KMS-11 (cell line): ENCODE data around the gene UBE2J1.

ENCODE experiments used
- H2AFZ ChIP-seq: fragments of 200-600 bp; sonication (generic); 2 replicates; pipeline ENCODE4 v1.6.1; 2016; ENCODE audit warnings: antibody characterized with exemption, mixed run types, low read depth
- H3K27ac ChIP-seq: fragments of 200-600 bp; sonication (generic); 2 replicates; pipeline ENCODE4 v1.6.1; 2016; ENCODE audit warnings: mild to moderate bottlenecking, mixed run types
- H3K27me3 ChIP-seq: fragments of 200-600 bp; sonication (generic); 2 replicates; pipeline ENCODE4 v1.6.1; 2017; ENCODE audit warnings: mild to moderate bottlenecking, low read depth, mixed run types, moderate library complexity; ENCODE audit not compliant: insufficient read depth
- H3K36me3 ChIP-seq: fragments of 200-600 bp; sonication (generic); 2 replicates; pipeline ENCODE4 v1.6.1; 2017; ENCODE audit warnings: mild to moderate bottlenecking, mixed run types; ENCODE audit not compliant: insufficient read depth
- H3K4me1 ChIP-seq: fragments of 200-600 bp; sonication (generic); 2 replicates; pipeline ENCODE4 v1.6.1; 2016; ENCODE audit warnings: mild to moderate bottlenecking, low read depth, mixed run types; ENCODE audit not compliant: poor library complexity, severe bottlenecking
- H3K4me2 ChIP-seq: fragments of 200-600 bp; sonication (generic); 2 replicates; pipeline ENCODE4 v1.7.0; 2016; ENCODE audit warnings: mild to moderate bottlenecking, mixed run types
- H3K4me3 ChIP-seq: fragments of 200-600 bp; sonication (generic); IDR thresholded peaks from 2 replicates; pipeline ENCODE4 v1.6.1; 2017; ENCODE audit warnings: low read depth, low read length, mixed read lengths; ENCODE audit not compliant: insufficient read depth
- H3K79me2 ChIP-seq: fragments of 200-600 bp; sonication (generic); 2 replicates; pipeline ENCODE4 v1.6.1; 2016; ENCODE audit warnings: low read depth, mixed run types; ENCODE audit not compliant: insufficient read depth
- H3K9ac ChIP-seq: fragments of 200-600 bp; sonication (generic); 2 replicates; pipeline ENCODE4 v1.6.1; 2016; ENCODE audit warnings: mild to moderate bottlenecking, mixed run types
- H4K20me1 ChIP-seq: fragments of 200-600 bp; sonication (generic); 2 replicates; pipeline ENCODE4 v1.6.1; 2016; ENCODE audit warnings: mild to moderate bottlenecking, mixed run types; ENCODE audit not compliant: insufficient read depth
- CTCF ChIP-seq: fragments of 200-600 bp; sonication (generic); conservative IDR thresholded peaks from 2 replicates; pipeline ENCODE4 v1.6.1; 2017; ENCODE audit warnings: low read depth, mild to moderate bottlenecking, antibody characterized with exemption, low read length, moderate library complexity, mixed read lengths

UBE2J1 gene

GRCh38 chr6:89371849-89372505 is 19.5 kb upstream of the UBE2J1 start:
- no peaks in the 10 kb centered on the region for H3K79me2 ChIP-seq
- peak overlapping the region; percentile 16; the same call in 1 of the 2 replicates for H3K9ac ChIP-seq
- no peak overlapping the region for H3K4me3 ChIP-seq
- H3K27ac ChIP-seq: peak overlapping the region; percentile 73
- H3K4me2 ChIP-seq: peak overlapping the region; percentile 39
- H3K4me1 ChIP-seq: peaks cover 95% of the 10 kb centered on the region
- H3K36me3 ChIP-seq: no peaks in the 10 kb centered on the region
- H2AFZ ChIP-seq: peak overlapping the region; percentile 15
- TF ChIP-seq CTCF: peak; percentile 89
- H4K20me1 ChIP-seq: no peaks in the 10 kb centered on the region
- no peaks in the 10 kb centered on the region for H3K27me3 ChIP-seq

- Histone ChIP-seq H3K36me3 (no peaks in the 10 kb centered on the region), H3K9ac (no peak overlapping the region), H4K20me1 (no peaks in the 10 kb centered on the region), H3K4me2 (peak overlapping the region; percentile 24), H3K4me1 (peaks cover 88% of the 10 kb centered on the region), H2AFZ (no peak overlapping the region), H3K79me2 (no peaks in the 10 kb centered on the region), H3K27ac (no peak overlapping the region; the same call in 1 of the 2 replicates), H3K4me3 (no peak overlapping the region), H3K27me3 (no peaks in the 10 kb centered on the region)
- TF ChIP-seq CTCF: no peak
Measured at GRCh38 chr6:89368999-89369398, 16.5 kb upstream of the UBE2J1 start.

GRCh38 chr6:89368107-89368506 is 15.6 kb upstream of the UBE2J1 start:
- Histone ChIP-seq H3K27ac (no peak overlapping the region; the same call in 1 of the 2 replicates), H4K20me1 (no peaks in the 10 kb centered on the region), H2AFZ (no peak overlapping the region), H3K79me2 (no peaks in the 10 kb centered on the region), H3K27me3 (no peaks in the 10 kb centered on the region), H3K4me3 (no peak overlapping the region), H3K4me2 (peak overlapping the region; percentile 43), H3K4me1 (peaks cover 83% of the 10 kb centered on the region), H3K9ac (no peak overlapping the region), H3K36me3 (no peaks in the 10 kb centered on the region)
- TF ChIP-seq CTCF: peak; percentile 86

GRCh38 chr6:89364586-89364985 is 12.1 kb upstream of the UBE2J1 start:
- Histone ChIP-seq H3K4me2 (no peak overlapping the region), H3K27ac (no peak overlapping the region), H3K27me3 (no peaks in the 10 kb centered on the region), H3K4me1 (peaks cover 72% of the 10 kb centered on the region), H3K4me3 (no peak overlapping the region), H4K20me1 (no peaks in the 10 kb centered on the region), H3K36me3 (no peaks in the 10 kb centered on the region), H3K9ac (no peak overlapping the region), H3K79me2 (no peaks in the 10 kb centered on the region), H2AFZ (no peak overlapping the region)
- no peak for TF ChIP-seq CTCF
